Stimulated activated CD8-positive, alpha-beta memory T cell treated with anti-CD3 and anti-CD28 coated beads, Interleukin-15, amount 100 ng/mL, for 24 hours (primary cell): Measurements from ENCODE around the gene BRINP1.

Source experiments
- DNase-seq: peaks from one replicate; pipeline ENCODE4 v3.0.0-alpha.2; 2020; ENCODE audit warnings: low read depth

Gene BRINP1, protein sequence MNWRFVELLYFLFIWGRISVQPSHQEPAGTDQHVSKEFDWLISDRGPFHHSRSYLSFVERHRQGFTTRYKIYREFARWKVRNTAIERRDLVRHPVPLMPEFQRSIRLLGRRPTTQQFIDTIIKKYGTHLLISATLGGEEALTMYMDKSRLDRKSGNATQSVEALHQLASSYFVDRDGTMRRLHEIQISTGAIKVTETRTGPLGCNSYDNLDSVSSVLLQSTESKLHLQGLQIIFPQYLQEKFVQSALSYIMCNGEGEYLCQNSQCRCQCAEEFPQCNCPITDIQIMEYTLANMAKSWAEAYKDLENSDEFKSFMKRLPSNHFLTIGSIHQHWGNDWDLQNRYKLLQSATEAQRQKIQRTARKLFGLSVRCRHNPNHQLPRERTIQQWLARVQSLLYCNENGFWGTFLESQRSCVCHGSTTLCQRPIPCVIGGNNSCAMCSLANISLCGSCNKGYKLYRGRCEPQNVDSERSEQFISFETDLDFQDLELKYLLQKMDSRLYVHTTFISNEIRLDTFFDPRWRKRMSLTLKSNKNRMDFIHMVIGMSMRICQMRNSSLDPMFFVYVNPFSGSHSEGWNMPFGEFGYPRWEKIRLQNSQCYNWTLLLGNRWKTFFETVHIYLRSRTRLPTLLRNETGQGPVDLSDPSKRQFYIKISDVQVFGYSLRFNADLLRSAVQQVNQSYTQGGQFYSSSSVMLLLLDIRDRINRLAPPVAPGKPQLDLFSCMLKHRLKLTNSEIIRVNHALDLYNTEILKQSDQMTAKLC

DNA sequence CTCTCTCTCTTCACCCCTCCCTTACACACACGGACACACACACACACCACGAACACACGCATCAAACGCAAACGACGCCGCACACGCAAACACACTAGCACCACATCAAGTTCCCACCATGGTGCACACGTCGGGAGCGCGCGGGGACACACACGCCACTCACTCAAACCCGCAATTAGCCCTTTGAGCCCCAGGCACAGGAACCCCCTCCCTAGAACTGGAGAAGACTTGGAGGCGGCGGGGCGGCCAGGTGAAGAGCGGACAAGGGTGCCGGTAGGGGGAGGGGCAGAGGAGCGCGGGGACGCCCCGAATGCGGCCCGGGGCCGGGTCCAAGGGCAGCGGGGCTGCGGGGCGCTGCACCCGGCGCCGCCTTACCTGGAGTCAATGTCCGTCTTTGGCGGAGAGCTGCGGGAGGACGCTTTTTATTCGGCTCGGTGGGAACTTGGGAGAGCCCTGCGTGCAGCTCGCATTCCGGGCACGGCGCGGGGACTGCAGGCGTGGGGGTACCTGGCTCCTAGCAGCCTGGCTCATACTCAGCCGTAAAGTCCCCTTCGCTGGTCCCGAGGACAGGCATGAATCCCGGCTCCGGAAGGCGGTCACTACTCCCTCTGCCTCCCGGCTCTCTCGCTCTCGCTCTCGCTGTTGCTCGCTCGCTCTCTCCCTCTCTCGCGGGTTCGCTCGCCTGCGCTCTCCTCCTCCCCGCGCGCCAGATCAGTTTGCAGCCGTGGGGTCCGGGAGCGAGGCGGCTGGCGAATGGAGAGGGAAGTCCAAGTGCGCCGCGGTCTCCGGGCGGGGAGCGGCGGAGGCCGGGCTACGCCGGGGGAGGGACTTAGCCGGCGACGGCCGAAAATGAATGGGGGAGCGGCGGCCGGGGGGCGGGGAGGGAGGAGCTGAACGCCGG is at the start of gene BRINP1:
Gene BRINP1, minus strand, starts transcription at position 755 of the 901 bp plus-strand sequence. CDS start 56,080 bp downstream, outside the sequence.
- no peak for DNase-seq

DNA sequence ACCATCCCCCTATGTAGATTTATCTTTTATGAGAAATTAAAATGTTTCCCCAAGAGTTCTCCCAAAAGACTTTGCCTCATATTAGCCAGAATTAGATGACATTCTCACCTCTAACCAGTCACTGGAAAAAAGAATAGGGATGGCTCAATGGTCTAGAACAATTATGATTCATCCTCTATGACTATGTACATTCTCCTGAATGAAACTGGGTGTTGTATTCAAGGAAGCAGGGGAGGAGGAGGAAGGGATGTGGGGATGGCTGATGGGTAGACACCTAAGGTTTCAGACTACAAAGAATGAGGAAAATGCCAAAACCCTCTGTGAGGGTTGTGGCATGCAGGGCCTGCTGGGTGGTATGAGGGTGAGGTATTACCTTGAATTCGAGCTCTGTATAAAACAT is 49.5 kb upstream of the BRINP1 start:
- DNase-seq, result no peak

DNA sequence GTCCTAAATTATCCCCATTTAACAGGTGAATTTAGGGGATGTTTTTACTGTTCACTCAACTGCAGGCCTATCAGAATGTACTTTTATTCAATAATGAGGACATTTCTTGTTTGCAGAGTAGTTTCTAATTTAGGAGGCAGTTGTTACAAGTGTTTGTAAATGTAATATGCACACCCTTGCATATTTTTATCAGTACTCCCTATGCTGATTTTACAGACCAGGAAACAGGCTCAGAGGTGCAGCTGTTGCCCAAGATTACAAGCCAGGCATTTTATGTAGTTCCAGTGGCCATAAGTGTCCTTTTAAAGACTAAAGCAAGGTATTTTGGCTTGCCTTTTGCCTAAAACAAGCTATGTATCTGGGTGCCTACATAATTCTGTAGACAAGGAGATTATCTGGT is 47.6 kb upstream of the BRINP1 start:
- DNase-seq, result no peak

DNA sequence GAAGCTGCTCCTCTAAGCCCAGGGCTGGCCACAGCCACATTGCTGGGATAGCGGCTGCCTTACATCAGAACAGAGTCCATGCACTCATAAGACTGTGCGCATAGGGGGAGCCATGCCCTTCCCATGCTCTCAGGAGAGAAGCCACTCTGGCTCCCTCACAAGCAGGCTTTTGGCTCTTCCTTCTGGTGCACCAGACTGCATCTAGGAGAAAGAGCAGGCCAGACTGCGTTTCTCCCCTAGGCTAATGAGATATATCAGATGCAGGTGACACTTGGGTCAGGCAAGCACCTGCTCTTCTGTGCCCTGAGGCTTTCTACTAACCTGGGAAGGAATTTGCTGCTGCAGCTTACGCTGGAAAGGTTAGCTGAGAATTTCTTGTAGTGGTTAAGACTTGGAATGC is 43.2 kb upstream of the BRINP1 start:
- DNase-seq, result no peak

DNA sequence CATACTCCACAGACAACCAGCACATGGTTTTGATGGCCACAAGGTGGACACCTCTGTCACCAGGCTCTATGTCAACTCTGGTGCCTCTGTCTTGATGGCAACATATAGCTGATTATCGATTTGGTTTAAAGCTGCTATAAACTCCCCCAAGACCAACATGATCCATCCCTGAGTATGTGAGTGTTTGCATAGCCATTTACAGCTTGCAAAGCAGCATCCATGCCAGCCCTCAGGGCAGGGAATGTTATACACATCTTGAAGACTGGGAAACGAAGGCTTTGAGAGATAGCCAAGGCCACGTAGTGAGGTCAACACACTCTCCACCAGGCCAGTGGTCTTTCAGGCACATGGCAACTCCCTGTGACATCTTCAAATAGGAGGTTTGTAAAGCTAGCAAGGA is 40.3 kb upstream of the BRINP1 start:
- DNase-seq, result no peak

DNA sequence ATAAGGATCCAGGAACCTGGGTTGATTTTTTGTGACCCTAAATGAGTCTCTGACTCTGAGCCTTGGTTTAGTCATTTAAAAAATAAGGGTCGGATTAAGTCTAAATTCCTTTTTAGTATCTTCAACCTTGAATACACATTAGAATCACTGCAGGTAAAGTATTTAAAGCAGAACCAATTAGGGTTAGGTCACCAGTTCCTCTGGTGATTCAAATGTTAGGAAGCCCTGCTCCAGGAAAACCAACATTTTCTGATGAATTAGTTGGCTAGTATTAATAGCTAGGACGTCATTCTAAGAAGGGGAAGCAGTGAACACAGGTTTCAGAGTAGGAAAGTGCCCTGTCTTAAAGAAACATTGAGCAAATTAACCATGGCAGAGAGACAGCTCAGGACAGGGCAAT is 31.4 kb upstream of the BRINP1 start:
- no peak for DNase-seq

DNA sequence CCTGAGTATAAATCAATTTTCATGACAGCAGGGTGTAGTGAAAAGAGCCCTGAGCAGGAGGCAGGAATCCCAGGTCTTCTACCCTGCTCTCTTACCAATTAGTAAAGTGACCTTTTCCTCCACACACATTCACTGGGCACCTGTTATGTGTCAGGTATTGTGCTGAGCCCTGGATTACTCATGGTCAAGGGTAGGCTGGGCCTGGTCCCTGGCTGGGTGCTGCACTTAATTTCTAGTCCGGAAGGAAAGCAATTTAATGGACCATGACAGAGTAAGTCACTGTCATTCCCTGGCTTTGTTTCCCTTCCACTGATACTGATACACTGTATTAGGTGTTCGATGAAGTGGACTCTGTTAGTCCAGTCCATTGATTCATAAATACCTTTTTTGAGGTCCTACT is 29.1 kb upstream of the BRINP1 start:
- no peak for DNase-seq

DNA sequence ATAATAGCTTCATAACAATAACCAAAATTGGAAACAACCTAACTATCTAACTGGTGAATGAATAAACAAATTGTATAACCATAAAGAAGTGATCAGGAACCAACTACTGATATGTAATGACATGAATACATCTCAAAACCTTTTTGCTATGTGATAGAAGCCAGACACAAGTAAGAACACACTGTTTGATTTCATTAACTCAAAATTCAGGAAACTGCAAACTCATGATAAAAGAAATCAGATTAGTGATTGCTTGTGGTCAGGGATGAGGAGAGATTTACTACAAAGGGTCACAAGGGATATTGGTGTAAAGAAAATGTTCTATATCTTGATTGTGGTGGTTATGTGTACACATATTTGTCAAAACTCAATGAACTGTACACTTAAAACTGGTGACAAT is 22.6 kb upstream of the BRINP1 start:
- DNase-seq, result no peak

DNA sequence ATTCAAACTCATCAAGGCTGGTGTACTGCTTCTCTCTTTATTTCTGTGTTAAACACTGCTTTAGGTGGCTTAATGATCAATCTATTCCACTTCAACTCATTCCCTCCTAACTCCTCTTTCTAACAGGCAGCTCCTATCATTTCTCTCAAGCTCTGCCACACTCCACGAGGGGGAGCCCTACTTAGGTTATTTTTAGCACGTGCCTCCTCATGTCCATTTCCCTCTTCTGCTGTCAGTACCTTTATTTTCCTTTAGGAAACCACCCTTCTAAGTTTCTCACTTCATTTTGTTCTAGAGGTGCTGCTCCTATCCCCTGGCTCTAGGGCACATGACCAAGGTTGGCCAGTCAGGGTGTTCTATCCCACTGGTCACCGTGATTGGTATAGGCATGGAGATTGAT is 6.7 kb upstream of the BRINP1 start:
- no peak for DNase-seq

DNA sequence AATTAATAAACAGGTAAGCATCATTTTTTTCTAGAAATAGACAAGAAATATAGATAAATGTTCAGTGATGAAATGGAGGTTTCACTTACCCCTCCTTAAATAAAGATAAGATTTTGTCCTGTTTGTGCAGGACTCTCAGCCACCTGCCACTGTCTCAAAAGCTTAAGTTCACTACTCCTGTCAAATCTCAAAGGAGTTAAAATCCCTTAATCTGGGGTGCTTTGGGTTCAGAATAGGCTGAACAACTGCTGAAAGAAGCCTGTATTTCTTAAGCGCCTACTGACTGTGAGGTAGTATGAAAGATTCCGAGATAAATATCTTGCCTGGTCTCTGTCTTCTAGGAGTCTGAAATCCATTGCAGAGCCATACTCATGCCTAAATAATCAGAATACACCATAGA is 3.7 kb upstream of the BRINP1 start:
- DNase-seq, result no peak

DNA sequence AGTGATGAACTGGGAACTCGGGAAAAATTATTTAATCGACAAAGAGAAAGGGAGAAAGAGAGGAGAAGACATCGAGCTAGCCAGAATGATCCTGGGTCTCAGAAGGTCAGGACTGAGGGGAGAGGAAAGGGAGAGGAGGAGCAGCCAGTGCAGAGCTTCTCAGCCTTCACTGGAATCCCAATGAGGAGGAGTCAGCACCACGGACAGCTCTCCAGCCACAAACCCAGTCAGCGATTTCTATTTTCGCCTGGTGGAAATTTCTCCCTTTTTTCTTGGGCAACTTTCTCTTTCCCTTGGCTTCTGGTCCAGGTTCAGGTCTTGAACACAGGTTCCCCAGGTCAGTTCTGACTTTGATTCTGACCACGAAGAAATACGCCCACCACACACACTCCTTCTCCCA is 1.6 kb upstream of the BRINP1 start:
- DNase-seq, result no peak

DNA sequence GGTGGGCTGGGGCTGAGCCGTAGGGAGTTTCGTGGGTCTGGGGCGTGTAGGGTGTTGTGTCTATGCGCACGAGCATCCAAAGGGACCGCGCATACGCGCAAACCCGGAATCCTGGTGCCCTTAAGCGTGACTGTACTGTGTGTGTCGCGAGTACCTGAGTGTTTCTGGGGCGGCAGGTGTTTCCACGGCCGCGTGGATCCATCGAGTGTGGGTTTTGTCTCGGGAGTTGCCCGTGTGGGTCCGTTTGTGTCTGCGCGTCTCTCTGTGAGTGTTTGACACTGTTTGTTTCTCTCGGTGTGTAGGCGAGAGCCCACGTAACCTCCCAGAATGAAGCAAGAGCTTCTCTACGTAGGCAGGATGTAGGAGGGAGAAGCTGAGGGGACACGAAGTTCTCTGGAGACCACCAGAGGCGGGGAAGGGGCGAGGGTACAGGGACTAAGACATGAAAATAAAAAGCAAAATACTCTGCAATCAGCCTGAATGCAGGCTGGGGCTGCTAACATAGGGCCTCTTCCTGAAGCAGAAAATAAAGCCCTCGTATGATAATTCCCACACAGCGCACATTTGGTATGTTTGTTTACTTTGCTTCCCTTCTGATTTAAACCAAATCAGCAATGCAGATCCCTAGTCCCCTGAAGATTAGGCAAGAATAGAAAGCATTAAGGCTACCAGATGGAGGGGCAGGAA is 588 bp upstream of the BRINP1 start:
- no peak for DNase-seq

DNA sequence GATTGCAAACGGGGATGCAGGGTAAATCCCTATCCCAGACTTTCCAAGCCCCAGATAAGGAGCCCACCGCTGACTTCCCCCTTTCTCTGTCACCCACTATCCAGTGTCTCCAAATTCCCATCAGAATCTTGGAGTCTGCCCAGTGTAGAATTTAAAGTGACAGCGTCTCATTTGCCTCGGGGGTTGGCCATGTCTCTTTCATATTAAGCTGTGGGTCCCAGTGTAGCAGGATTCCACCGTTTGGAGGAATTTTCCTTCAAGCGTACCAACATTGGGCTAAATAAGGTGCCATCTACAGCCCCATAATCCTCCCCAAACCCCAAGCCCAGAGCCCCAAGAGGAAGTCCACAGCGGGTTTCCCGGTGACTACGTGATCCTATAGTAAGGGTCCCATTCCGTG is 1.1 kb downstream of the BRINP1 start:
- no peak for DNase-seq

DNA sequence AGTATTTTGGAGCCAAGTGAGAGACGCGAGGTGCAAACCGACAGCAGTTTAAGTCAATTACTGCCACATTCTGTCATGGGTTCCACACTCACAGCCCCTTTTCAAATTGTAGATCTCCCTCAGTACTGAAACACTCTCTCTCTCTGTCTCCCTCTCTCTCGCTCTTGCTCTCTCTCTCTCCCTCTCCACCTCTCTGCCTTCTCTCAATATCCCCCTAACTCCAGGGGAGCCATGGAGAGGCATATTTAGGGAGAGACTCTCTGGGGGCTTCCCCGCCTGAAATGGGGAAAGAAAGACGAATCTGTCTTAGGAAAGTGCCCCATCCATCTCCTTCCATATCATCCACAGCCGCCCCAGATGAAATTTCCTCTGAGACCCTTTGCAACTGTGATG is 1.6 kb downstream of the BRINP1 start:
- no peak for DNase-seq

DNA sequence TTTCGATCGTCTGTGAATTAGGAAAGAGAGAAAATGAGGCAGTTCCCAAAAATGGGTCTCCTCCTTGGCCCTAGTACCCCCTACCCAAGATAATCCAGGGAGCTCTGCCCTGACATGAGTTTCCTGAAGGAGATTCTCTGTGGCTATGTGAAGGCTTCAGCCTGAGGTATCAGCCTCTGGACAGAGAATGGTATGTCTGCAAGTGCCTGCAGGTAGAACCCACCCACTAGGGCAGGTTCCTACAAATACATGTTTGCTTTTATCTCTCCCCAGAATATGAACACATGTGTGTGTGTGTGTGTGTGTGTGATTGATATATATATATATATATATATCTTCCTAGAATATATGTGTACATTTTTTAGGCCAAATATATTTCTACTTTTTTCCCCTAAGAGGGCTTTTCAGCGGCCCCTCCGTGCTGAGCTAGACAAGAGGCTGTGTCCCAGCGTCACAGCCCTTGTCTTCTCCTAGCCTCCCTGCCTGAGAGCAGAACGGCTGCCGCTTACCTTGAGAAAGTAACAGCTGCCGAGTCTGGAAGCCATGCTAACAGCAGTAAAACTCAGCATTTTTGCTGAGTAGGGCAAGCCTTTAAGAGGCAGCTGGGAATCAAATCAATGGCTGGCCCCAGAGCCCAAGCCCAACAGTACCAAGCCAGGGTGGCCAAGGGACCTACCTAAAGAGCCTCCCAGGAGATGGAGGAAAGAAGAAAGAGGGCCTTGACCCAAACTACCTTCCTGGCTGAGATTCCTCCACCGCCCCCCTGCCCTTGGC is 2.1 kb downstream of the BRINP1 start:
- no peak for DNase-seq

DNA sequence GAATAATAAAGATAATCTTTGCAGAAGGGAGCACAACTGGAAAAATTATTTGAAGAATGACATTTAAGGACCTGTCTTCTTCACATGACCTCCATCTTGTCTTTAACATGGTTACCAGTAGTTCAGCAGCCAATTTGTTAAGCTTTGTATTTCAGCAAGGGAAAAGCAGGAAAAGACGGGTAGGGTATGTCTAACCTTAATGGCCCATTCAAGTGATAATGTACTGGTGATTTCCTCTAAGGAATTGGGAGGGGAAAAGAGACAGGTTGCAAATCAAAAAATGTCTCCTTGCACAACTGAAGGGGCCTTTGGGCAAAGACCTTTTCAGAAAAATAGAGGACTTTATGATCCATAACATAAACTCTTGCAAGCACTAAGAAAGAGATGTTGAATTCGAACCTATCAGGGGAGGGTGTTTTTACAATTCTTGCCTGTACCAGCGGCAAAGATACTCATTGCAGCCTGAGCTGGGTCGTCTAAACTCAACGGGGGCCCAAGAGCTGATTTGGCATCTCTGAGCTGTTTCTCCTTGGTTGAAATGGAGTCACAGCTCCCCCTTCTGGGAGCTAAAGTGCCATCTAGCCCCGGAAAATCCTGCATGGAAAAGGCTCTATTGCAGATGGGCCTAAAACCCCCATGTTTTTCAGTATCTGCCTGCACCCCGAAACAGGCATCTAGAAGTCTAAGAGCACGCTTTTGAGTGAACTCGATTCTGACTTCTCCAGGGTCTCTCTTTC is 3.8 kb downstream of the BRINP1 start:
- no peak for DNase-seq

DNA sequence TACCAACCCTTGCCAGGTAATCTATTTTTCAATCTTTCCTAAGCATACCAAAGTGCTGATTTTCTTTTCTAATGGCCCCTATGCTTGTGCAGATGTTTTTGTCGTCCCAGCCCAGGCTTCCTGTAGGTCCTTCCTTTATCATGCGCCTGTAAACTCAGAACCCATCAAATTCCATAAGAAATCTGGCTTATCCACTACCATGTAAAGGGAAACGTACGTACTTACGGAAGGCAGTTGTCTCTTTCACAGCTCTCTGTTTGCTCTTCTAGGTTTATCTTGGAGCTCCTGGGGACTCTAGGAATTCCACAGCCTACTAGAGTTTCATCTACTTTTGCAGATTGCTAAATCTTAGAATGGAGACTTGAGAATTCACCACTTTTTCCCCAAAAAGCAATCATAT is 9.0 kb downstream of the BRINP1 start:
- DNase-seq, result no peak

DNA sequence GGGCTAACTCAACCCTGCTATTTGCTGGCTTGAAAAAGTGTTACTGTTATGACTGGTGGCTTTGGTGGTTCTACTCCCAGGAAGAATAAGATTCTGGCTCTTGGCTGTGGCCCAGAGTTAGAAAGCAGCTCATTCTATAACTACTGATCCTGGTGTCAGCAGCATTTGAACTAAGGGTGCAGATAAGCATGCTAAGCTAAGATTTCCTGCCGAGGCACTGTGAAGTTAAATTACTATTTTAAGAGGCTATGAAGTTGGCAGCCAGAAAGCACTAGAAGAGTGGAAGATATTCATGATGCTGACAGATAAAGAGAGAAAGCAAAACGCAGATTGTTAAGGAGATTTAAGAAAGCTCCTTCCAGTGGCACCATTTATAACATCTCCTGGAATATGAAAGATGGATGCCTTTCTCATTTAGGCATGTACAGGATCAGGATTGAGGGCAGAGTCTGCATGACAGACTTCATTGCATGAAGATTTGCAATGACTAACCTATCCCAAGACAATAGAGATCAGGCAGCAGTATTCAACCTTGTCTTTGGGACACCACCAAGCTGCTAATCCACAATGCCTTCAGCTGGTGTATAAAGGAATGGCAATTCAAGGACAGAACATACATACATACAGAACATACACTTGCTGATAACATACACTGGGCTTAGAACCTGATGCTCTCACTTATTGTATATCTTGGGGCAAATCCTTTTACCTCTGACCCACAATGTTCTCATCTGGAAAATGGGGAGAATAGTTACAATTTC is 11.7 kb downstream of the BRINP1 start:
- DNase-seq, result no peak

DNA sequence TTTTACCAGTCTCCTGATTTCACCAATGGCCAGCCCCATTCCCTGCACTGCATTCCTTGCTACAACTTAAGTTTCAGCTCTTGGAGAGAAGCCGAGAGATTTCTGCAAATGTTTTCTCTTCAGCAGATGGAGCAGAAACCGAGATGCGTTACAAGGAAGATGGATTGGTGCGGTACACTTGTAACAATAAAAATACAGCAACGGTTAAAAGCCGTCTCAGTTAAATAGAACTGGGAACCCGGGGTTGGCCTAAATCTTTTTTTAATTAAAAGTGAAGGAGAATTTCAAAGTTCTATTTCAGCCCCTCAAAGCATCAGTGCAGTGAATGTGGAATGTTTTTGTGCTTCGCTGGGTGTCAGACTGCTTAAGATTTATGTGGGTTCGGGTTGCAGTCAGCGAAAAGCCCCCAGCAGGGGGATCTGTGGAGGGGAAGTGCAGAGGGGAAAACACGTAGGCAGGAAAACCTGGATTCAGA is 19.8 kb downstream of the BRINP1 start:
- no peak for DNase-seq
